NOMO-1 (cell line): ENCODE measurements around the gene SOCS1.

Experiments
- DNase-seq, 2 experiments: peaks; one replicate each; lab custom pipeline; 2025; ENCODE audit not compliant: unreplicated experiment in 2 of 2; lab: John Stamatoyannopoulos, UW

Gene SOCS1

DNA sequence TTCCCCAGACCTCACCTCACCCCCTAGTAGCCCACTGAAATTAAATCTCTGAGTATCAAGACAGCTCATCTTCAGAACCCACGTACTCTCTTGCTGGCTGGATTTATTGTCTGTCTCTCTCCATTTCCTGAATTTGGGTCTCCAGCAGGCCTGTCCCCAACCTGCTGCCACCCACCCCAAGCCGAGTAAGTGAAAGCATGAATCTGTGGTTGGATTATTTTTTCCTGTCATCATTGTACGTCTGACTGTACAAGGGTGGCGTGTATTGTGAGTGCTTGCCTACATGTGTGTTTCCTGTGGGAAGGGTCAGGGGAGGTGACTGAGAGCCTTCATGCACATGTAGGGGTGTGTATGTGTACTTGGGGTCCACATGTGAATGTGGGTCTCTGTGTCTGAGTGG is 7.7 kb upstream of the SOCS1 start:
- DNase-seq: no peak

DNA sequence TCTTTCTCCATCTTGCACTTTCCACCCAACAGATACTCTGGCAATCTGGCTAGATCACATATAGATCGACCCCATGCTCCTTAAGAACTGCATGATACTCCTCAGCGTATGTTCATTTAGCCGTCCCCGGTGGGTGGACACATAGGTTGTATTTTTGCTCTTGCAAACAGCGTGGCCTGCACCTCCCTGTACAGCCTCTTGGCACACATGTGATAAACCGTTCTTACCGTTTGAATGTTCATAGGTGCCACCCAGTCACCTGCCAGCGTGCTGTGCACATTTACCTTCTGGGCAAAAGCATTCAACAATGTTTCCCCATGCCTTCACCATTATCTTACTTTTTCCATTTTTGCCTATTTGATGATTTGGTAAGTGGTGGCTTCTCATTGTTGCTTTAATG is 6.9 kb upstream of the SOCS1 start:
- DNase-seq: no peak

DNA sequence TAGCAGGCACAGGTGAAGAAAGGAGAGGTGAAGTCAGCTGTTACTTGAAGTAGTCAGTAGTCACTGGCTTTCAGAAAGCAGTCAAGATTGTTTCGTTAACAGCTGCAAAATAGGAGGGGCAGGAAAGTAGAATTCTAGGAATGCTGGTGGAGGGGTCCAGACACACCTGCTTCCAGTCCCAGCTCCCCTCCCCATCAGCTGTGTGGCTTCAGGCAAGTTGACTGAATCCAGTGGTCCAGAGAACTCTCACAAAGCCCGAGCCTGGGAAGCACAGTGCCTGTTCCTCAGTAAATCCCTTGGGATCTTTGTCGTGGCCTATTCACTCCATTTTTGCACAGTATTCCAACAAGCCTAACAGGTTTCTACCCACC is 4.6 kb upstream of the SOCS1 start:
- DNase-seq: no peak

DNA sequence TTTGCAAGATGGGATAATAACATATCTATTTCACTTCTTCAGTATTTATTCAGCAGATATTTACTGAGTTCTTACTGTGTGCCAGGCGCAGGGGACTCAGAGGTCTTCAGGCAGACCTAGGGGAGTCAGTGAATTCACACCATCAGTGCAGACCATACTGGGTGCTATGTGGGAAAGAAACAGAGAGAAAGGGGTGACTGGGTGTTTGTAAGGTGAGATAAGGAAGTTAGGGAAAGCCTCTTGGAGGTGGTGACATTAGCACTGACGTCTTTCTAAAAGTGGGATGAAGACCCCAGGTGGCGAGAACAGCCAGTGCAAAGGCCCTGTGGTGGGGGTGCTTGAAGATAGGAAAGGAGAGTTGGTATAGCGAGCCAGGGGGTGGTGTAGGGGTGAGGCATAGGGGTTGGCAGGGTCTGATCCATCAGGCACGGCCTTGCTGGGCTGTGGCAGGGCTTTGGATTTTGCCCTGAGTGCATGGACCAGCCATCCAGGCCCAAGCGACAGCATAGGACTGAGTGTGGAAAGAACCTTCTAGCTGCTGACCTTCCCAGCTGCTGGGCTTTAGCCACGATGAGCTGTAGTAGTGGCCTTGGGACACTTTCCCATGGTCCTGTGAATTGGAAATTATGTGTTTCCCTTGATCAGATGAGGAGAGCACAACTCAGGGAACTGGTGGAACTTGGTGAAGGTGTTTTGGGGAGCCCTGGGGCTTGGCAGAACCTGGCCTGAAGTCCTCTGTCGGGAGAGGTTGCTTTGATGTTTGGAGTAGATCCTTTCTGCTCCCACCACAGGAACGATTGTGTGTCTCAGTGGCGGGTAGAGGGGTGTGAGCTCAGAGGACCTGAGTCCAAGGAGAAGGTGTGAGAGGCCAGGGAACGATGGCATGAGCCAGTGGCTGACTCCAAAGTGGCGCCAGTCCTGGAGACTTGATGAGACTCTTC is 3.9 kb upstream of the SOCS1 start:
- no peak for DNase-seq

DNA sequence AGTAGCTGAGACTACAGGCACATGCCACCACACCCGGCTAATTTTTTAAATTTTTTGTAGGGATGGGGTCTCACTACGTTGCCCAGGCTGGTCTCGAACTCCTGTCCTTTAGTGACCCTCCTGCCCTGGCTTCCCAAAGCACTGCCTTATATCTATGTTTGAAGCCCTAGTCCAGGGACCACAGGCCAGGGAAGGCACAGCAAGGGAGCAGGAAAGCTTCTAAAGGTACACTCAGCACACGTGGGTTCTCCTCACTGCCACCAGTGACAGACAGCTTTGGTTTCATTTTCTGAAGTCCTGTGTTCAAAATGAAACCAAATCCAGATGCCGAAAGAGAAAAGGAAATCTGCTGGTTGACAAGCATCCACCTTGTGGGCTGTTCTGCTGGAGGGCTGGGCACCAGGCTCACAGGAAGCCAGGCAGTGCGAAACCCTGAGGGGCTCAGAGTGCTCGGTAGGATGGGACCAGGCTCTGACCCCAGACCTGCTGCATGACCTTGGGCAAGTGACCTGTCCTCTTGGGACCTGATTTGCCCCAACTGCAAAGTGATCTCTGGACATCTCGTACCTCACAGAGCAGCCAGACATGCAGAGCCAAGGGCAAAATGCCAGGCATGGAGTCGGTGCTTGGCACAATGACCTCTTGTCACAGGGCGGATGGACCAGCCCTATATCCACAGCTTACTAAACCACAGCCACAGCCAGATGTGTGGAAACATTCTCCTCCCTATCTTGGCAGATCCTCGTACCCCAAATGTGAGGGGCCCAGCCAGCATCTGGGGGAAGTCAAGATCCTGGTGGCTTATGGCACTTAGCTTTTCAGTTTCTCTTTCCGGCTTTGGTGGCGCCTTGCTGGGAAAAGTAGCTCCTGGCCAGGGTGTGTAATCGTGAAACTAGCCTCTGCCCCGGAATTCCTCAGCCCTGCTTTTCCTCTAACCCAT is 2.8 kb upstream of the SOCS1 start:
- peak in 1 of 2 experiments; percentile 22 for DNase-seq

DNA sequence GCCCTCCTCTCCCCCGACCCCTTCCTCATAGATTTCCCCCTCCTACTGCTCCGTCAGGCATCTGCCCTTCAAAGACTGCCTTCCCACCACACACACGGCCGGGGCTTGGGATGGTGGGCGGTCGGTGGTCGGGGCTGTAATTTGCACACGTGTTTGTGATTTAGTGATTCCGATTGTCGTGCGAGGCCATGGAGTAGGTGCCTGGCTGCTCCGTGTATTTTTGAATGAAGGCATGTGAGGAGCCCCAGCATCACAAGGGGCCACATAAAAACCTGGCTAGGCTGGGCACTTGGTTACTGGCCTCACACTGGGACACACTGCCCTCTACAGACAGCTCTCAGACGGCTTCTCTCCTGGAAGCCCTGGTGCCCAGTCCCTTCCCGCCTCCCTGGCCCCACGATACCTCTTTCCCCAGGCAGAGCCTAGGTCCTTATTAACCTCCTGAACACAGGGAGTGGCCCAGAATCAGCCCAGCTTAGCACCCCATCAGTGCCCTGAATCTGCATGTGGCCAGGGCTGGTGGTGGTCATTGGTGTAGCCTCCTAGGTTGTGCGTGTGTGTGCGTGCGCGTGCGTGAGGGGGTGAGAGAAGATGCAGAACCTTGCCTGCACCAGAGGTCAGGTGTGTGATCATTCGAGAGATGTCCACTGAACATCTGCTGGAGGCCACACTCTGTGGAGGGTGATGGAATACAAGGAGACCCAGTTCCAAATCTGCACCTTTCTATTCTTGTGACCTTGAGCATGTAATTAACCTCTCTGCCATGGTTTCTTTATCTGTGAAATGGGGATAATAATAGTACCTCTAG is 1.3 kb upstream of the SOCS1 start:
- peak; percentile 73 to 81 for DNase-seq

DNA sequence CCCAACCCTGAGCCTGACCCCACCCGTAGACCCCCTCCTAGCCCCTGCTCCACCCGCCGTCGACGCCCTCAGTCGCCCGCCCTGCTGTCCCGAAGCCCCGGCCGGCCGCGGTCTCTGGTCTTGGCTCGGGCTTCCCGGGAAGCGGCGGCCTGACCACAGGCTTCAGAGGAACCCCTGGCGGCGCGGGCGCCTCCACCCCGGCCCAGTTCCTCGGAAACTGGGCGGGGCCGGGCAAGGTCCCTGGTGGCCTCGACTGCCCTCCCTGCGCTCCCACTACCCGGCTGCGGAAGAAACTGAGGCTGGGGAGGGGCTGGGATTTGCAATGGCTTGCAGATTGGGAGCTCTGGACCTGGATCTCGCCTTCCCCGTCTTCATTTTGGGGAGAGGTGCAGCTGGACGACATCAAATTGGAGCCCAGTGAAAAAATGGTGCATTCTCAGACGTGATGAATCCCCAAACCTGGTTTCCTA is 692 bp upstream of the SOCS1 start:
- no peak for DNase-seq

DNA sequence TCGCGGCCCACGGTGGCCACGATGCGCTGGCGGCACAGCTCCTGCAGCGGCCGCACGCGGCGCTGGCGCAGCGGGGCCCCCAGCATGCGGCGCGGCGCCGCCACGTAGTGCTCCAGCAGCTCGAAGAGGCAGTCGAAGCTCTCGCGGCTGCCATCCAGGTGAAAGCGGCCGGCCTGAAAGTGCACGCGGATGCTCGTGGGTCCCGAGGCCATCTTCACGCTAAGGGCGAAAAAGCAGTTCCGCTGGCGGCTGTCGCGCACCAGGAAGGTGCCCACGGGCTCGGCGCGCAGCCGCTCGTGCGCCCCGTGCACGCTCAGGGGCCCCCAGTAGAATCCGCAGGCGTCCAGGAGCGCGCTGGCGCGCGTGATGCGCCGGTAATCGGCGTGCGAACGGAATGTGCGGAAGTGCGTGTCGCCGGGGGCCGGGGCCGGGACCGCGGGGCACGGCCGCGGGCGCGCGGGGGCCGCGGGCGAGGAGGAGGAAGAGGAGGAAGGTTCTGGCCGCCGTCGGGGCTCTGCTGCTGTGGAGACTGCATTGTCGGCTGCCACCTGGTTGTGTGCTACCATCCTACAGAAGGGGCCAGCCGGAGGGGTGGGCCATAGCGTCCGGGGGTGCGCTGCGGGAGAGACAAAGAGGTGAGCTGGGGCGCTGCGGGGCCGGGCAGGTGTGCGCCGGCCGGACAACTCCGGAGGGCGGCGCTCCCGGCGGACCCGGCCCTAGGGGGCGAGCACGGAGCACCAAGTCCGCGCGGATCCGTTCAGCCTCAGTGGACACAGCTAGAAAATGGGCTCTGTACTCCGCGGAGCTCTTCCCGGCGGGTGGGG is 879 bp downstream of the SOCS1 start:
- DNase-seq: peak; percentile 27 to 50

DNA sequence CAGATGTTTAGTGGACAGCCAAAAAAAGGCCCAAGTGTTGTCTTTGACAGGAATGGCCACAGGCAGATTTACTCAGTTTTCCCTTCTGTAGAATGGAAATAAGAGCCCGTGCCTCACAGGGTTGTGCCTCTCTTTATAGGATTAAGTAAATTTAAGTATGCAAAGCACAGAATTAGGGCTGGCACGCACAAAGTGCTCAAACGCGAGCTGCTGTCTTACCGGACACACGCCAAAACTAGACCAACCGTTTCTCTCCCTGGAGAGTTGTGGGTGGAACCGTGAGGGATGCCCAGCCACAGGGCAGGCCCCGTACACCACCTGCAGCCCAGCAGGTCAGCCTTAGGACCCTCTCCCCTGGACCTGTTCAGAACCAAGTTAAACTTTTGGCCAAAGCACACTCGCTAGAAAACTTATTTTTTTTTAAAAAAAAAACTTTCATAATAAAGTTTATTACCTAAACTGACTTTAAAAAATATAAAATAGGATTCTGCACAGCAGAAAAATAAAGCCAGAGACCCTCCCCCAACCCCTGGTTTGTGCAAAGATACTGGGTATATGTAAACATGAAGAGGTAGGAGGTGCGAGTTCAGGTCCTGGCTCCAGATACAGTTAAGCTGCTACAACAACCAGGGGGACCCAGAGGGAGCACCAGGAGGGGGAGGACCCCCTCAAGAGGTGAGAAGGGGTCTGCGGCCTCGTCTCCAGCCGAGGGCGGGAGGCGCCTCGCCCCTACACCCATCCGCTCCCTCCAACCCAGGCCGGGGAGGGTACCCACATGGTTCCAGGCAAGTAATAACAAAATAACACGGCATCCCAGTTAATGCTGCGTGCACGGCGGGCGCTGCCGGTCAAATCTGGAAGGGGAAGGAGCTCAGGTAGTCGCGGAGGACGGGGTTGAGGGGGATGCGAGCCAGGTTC is 1.8 kb downstream of the SOCS1 start:
- DNase-seq: no peak

DNA sequence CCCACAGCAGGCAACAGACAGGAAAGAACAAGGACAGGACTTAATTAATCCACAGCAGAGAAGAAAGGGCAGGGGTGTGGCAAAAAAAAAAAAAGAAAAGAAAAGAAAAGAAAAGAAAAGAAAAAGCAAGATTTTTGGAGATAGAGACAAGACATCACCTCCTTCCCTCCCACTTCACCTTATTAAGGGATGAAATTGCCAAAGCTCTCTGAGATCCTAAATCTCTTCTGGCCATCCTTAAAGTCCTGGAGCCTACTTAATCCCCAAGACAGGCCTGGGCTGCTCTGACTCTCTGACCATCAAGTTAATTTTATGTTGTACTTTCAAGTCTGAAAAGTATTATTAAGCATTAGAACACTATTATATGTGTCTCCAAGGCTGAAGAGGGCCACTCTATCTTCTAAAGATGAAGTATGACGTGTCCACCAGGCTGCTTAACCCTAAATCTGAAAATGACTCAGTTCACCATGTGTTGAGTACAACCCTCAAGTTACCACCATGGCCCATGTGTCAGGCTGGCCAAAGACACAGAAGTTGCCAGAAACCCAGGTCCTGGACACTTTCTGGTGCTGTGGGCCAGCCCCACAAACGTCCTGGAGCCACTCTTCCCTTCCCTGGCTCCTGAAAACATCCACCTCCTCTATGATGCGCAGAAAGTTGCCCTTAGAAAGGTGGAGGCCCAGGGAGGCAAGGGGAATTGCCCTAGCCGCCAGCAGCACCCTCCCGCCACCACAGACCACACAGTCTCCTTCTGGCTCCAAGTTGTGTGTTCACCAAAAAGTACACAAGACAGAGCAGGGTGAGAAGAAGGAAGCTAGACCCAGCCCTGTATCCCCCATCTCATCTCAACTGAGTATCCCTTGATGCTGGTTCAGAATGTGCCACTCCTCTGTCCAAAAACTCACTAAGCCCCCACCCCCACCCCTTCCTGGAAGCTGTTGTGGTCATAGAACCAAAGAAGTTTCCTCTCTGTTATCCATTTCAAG is 2.7 kb downstream of the SOCS1 start:
- DNase-seq: no peak

DNA sequence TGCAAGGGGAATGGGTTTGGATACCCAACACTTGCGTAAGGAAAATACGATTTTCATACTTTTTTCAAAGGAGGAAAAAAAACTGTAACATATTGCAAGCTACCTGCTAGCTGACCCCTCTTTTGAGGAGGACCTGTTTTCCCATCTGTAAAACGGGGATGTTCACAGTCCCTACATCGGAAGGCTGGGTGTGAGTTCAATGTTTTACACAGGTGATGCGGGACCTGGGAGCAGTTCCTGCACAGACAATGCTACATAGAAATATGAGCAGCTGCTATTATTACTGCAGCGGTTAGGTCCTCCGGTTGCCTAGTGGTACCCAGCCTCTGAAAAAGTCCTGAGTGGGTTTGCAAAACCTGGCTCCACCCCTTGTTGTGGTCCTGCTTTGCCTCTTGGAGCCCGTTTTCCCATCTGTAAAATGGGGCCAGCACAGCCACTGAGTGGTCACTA is 3.5 kb downstream of the SOCS1 start:
- DNase-seq: no peak

DNA sequence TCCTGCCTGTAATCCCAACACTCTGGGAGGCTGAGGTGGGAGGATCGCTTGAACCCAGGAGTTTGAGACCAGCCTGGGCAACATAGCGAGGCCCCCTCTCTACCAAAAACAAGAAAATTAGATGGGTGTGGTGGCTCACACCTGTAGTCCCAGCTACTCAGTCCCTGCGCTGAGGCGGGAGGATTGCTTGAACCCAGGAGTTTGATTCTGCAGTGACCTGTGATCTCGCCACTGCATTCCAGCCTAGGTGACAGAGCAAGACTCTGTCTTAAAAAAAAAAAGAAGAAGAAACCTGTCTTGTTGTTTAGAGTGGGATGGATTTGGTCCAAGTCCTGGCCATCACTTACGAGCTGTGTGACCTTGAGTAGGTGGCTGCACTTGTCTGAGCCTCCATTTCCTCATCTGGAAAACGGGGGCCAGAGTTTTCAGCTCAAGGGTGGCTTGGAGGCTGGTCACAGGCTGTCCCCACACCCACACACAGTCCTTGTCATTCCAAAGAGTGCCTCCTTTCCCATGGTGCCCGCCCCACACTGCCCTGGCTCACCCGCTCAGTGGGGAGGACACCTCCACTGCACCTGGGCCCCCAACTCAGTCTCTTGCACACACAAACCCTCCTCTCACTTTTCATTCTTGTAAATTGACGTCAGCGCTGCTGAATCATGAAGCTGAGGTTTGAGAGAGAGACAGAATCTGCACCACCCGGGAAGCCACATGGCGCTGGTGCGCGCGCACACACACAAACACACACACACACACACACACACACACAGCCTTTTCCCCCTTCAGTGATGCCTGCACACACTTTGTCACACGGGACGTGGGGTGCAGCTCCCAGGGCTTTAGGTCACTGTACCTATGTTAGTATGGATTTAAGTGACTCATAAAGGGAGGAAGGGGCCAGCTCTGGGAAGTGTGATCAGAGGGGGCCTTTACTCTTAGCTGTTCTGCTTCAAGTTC is 4.2 kb downstream of the SOCS1 start:
- DNase-seq: no peak

DNA sequence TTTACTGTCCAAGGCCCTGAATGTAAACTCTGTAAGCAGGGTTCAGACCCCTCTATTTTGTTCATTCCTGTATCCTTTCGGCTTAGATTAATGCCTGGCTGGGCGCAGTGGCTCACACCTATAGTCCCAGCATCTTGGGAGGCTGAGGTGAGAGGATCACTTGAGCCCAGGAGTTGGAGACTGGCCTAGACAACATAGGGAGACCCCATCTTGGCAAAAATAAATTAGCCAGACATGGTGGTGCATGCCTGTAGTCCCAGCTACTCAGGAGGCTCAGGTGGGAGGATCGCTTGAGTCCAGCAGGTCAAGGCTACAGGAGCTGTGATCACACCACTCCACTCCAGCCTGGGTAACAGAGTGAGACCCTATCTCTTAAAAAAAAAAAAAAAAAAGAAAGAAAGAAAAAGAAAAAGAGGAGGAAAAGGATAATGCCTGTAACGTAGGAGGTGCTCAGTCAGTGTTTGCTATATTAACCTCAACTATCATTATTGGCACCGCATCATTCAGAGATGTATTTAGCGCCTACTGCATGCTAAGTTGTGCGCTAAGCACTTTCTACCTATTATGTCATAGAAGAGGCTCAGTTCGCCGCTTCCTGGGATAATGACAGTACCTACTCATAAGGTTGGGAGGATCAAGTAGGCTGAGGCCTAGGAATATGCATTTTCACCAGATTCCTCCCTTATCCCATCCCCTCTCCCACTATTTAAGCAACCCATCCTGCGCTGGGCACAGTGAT is 5.0 kb downstream of the SOCS1 start:
- DNase-seq: no peak

DNA sequence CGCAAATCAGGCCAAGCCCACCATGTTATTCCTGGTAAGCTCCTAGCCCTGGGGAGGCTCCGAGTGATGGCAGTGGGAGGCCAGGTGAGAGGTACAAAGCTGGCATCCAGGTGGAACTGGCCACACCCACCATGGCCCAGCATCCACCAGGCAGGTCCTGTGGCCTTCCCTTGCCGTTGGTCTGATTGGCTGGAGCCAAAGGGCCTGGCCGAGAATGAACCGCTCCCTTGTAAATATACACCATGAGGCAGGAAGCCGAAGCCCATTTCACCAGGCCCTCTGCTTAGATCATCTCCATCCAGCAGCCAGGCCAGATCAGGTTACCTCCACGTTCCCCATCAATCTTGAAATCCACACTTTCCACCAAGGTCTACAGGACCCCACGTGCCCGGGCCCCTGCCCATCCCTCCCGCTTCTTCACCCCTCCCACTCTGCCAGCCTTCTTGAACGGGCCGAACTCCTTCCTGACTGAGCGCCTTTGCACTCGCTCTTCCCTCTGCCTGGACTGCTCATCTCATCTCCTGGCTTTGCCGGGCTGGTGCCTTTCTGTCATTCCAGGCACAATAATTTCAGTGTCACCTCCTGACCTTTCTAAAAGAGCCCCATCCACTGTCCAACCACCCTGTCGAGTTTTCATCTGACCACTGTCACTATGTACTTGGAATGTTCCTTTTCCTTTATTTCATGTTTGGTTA is 5.8 kb downstream of the SOCS1 start:
- no peak for DNase-seq
